Stomach (tissue), 9 donors: Measurements from ENCODE around the gene CFAP54. TPM values are rescaled to one million over a fixed set of nuclear protein-coding genes. Genes with fewer than 3 reads are reported as not detected.

Source experiments
- DNase-seq, 2 donors: peaks; one replicate each; pipeline versions ENCODE4 v3.0.0 to v3.0.0-alpha.2; 2013 to 2019
- H3K27ac ChIP-seq, 5 donors: fragments of 200-600 bp in 4 of 5; sonication (generic) in 4 of 5; one replicate each; pipeline ENCODE4 v1.5.1; 2013 to 2019; ENCODE audit warnings: mild to moderate bottlenecking in 1 of 5, moderate library complexity in 1 of 5
- H3K27me3 ChIP-seq, 3 donors: fragments of 200-600 bp; sonication (generic); one replicate each; pipeline ENCODE4 v1.5.1; 2017 to 2019; ENCODE audit warnings: mixed run types in 1 of 3
- H3K36me3 ChIP-seq, 4 donors: fragments of 200-600 bp; sonication (generic); 1 replicate in 3 of 4; 2 replicates in 1 of 4; pipeline ENCODE4 v1.5.1; 2016 to 2019
- H3K4me1 ChIP-seq, 4 donors: fragments of 200-600 bp; sonication (generic); one replicate each; pipeline ENCODE4 v1.5.1; 2016 to 2019
- H3K4me3 ChIP-seq, 4 donors: fragments of 200-600 bp; sonication (generic) in 3 of 4; one replicate each; pipeline ENCODE4 v1.5.1; 2016 to 2019; ENCODE audit warnings: mild to moderate bottlenecking in 1 of 4
- H3K9me3 ChIP-seq, 4 donors: fragments of 200-600 bp; sonication (generic); one replicate each; pipeline ENCODE4 v1.5.1; 2016 to 2019
- EP300 ChIP-seq: sonication (generic); formaldehyde crosslinking; IDR thresholded peaks from one replicate; pipeline ENCODE4 v1.6.1; 2017; ENCODE audit warnings: antibody characterized with exemption
- POLR2A ChIP-seq, 4 donors: fragments of 450-650 bp; IDR thresholded peaks; one replicate each; pipeline ENCODE4 v1.6.1; 2016; ENCODE audit warnings: antibody characterized with exemption in 4 of 4, control low read depth in 2 of 4, mild to moderate bottlenecking in 1 of 4, moderate library complexity in 1 of 4
- POLR2AphosphoS5 ChIP-seq, 3 donors: sonication (generic); formaldehyde crosslinking; IDR thresholded peaks; one replicate each; pipeline ENCODE4 v1.6.1; 2016; ENCODE audit warnings: antibody characterized with exemption in 3 of 3
- WGBS, 5 donors: extraction: QIAGEN DNeasy Blood & Tissue Kit in 3 of 5; methylation state at CpG; one replicate each; pipeline versions ENCODE4 v1.1.5 to v1.1.7; 2013 to 2018; 5-methylcytosine and 5-hydroxymethylcytosine counted together
- intact Hi-C: fragments of 100-400 bp; cut with DNase I; formaldehyde crosslinking; loops from one replicate; pipeline ENCODE4 v1.15.1; 2023; ENCODE audit warnings: low total_unique reads
- polyA plus RNA-seq, 3 donors: library from polyadenylated mRNA; stranded (reverse); fragments of 200-250 nt; gene quantifications; one replicate each; pipeline ENCODE4 v1.2.3, GENCODE V29; 2013
- total RNA-seq, 5 donors: library from RNA; depleted of rRNA; stranded (reverse); fragments of >200 nt; gene quantifications; one replicate each; pipeline versions ENCODE4 v1.1.0 to v1.2.3, GENCODE V29; 2014 to 2016
- TF ChIP-seq, protein P1 (sequence below), 7 experiments: fragments of 450-650 bp in 4 of 7; fragments of 200-600 bp in 3 of 7; sonication (generic) in 3 of 7; IDR thresholded peaks; one replicate each; pipeline ENCODE4 v1.5.1; 2016 to 2019; ENCODE audit warnings: antibody characterized with exemption in 7 of 7, control low read depth in 2 of 7, mild to moderate bottlenecking in 1 of 7
- donor health status: healthy with polysubstance abuse.
- donor health status: Bipolar disorder and iron deficiency.
- donor health status: healthy.

CFAP54 gene
- total and polyA plus RNA-seq, 8 donors, result 0.08 to 36.6 (median 3.0) TPM; not detected in 2

GRCh38 chr12:96445691-96446583 is 43.4 kb upstream of the CFAP54 start:
- H3K4me1 ChIP-seq, result peaks cover 0 to 12% (median 0%) of the 10 kb centered on the region in 4 donors
- intact Hi-C loops, result no loop called here
- peak overlapping the region in 4 of 5 donors; percentile 56 to 75 (median 65) for H3K27ac ChIP-seq
- no peaks in the 10 kb centered on the region for H3K36me3 ChIP-seq
- DNase-seq, result peak in 1 of 2 donors; percentile 84
- no peaks in the 10 kb centered on the region for H3K9me3 ChIP-seq
- no peaks in the 10 kb centered on the region for H3K27me3 ChIP-seq
- peak; percentile 14 to 69 (median 54) for TF ChIP-seq POLR2AphosphoS5 (IDR thresholded peaks at IDR 0.05)
- no peak for TF ChIP-seq EP300
- TF ChIP-seq, protein P1, sequence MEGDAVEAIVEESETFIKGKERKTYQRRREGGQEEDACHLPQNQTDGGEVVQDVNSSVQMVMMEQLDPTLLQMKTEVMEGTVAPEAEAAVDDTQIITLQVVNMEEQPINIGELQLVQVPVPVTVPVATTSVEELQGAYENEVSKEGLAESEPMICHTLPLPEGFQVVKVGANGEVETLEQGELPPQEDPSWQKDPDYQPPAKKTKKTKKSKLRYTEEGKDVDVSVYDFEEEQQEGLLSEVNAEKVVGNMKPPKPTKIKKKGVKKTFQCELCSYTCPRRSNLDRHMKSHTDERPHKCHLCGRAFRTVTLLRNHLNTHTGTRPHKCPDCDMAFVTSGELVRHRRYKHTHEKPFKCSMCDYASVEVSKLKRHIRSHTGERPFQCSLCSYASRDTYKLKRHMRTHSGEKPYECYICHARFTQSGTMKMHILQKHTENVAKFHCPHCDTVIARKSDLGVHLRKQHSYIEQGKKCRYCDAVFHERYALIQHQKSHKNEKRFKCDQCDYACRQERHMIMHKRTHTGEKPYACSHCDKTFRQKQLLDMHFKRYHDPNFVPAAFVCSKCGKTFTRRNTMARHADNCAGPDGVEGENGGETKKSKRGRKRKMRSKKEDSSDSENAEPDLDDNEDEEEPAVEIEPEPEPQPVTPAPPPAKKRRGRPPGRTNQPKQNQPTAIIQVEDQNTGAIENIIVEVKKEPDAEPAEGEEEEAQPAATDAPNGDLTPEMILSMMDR (IDR thresholded peaks at IDR 0.05), result no peak
- 40 to 49% (median 42%) methylated on average over 6 of the region's 6 CpGs for WGBS, 5 donors
- no peak overlapping the region for H3K4me3 ChIP-seq

DNA sequence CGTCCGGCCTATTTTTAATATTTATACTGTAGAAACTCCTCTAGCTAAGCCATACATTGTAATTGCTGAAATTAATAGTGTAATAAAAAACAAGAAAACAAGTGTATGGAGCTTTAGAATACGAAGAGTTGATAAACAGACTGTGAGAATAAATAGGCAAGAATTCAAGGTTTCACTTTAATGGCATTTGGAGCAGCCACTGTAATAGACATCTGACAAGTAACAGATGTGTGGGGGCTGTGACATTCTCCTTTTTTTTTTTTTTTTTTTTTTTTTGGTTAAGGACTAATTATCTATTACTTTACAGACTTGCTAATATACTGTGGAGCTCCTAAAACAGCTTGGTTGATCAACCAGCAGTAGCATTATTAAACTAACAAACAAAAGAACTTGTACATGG is 42.1 kb upstream of the CFAP54 start:
- TF ChIP-seq POLR2AphosphoS5 (IDR thresholded peaks at IDR 0.05) (no peak), POLR2A (IDR thresholded peaks at IDR 0.05) (no peak), EP300 (no peak)
- TF ChIP-seq, protein P1 (IDR thresholded peaks at IDR 0.05), result no peak
- DNase-seq, result no peak
- Histone ChIP-seq H3K4me3 (no peak overlapping the region), H3K27ac (peak overlapping the region in 3 of 5 donors; percentile 35 to 75 (median 56)), H3K36me3 (no peaks in the 10 kb centered on the region), H3K27me3 (no peaks in the 10 kb centered on the region), H3K9me3 (no peaks in the 10 kb centered on the region), H3K4me1 (peaks cover 0 to 12% (median 0%) of the 10 kb centered on the region in 4 donors)
- 85 to 95% (median 89%) methylated on average over 3 of the region's 3 CpGs for WGBS, 5 donors
- intact Hi-C loops, result no loop called here

DNA sequence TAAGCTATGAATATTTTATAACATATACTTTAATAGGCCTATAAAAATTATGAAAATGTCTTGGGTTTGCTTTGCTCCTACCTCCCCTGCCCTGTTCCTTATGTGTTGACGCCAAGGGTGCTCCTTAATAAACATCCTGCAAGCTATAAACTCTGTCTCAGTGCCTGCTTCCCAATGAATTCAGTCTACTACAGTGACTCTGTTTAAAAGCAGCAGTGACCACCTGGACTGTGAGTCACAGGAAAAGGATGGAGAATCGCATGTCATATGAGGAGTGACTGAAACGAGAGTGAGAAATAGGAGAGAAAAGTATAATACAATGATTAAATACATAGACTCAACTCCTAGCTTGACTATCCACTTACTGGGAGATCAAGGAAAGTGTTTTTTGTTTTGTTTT is 41.1 kb upstream of the CFAP54 start:
- Histone ChIP-seq H3K36me3 (no peaks in the 10 kb centered on the region), H3K9me3 (no peaks in the 10 kb centered on the region), H3K27me3 (no peaks in the 10 kb centered on the region), H3K4me1 (peaks cover 0 to 12% (median 0%) of the 10 kb centered on the region in 4 donors), H3K4me3 (no peak overlapping the region), H3K27ac (no peak overlapping the region)
- intact Hi-C loops, result no loop called here
- WGBS, 5 donors, result 74 to 84% (median 76%) methylated on average over 3 of the region's 3 CpGs
- TF ChIP-seq, protein P1 (IDR thresholded peaks at IDR 0.05), result no peak
- peak in 1 of 2 donors; percentile 11 for DNase-seq

DNA sequence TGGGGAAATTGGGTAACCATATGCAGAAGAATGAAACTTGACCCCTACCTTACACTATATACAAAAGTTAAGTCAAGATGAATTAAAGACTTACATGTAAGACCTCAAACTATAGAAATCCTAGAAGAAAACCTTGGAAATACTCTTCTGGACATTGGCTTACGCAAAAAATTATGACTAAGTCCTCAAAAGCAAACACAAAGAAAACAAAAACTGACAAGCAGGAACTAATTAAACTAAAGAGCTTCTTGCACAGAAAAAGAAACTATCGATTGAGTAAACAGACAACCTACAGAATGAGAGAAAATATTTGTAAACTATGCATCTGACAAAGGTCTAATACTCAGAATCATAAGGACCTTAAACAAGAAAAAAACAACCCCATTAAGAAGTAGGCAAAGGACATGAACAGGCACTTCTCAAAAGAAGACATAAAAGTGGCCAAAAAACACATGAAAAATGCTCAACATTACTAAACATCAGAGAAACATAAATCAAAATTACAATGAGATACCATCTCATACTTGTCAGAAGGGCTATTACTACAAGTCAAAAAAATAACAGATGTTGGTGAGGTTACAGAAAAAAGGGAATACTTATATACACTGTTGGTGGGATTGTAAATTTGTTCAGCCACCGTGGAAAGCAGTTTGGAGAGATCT is 37.0 kb upstream of the CFAP54 start:
- H3K27me3 ChIP-seq, result no peaks in the 10 kb centered on the region
- H3K4me3 ChIP-seq, result no peak overlapping the region
- DNase-seq, result no peak
- TF ChIP-seq, protein P1 (IDR thresholded peaks at IDR 0.05), result no peak
- TF ChIP-seq POLR2AphosphoS5 (IDR thresholded peaks at IDR 0.05) (no peak), EP300 (no peak), POLR2A (IDR thresholded peaks at IDR 0.05) (no peak)
- no peak overlapping the region for H3K27ac ChIP-seq
- 69 to 83% (median 73%) methylated on average over 3 of the region's 3 CpGs for WGBS, 5 donors
- no peaks in the 10 kb centered on the region for H3K36me3 ChIP-seq
- intact Hi-C loops, result no loop called here
- H3K4me1 ChIP-seq, result no peaks in the 10 kb centered on the region
- no peaks in the 10 kb centered on the region for H3K9me3 ChIP-seq
